Mucosa of descending colon (tissue), 3 donors: Measurements from ENCODE around the gene MBOAT7. TPM values are rescaled to one million over a fixed set of nuclear protein-coding genes. Genes with fewer than 3 reads are reported as not detected.

ENCODE experiments used
- ATAC-seq: fragments of 200-7000 bp; cut with Tn5 transposase; one replicate; pipeline ENCODE4 v1.9.1; 2020; ENCODE audit warnings: mild to moderate bottlenecking, moderate library complexity
- DNase-seq, 3 donors: peaks; one replicate each; pipeline ENCODE4 v3.0.0-alpha.2; 2020
- H3K36me3 ChIP-seq: fragments of 200-600 bp; one replicate; pipeline ENCODE4 v1.8.0; 2021; ENCODE audit warnings: low read depth, mild to moderate bottlenecking
- H3K4me1 ChIP-seq: fragments of 200-600 bp; one replicate; pipeline ENCODE4 v1.8.0; 2021; ENCODE audit warnings: low read depth, mild to moderate bottlenecking
- H3K4me3 ChIP-seq: fragments of 200-600 bp; one replicate; pipeline ENCODE4 v1.8.0; 2021; ENCODE audit warnings: mild to moderate bottlenecking
- H3K9me3 ChIP-seq: fragments of 200-600 bp; one replicate; pipeline ENCODE4 v1.8.0; 2021; ENCODE audit warnings: mild to moderate bottlenecking
- CTCF ChIP-seq: fragments of 200-600 bp; IDR thresholded peaks from one replicate; pipeline ENCODE4 v1.8.0; 2022; ENCODE audit warnings: antibody characterized with exemption, mild to moderate bottlenecking
- intact Hi-C, 2 donors: fragments of 100-400 bp; cut with DNase I in 1 of 2; cut with micrococcal nuclease in 1 of 2; formaldehyde crosslinking; loops; one replicate each; pipeline versions ENCODE4 v1.11.0 to v1.11.1; 2022; cut with DNase I, micrococcal nuclease
- total RNA-seq, 3 donors: library from RNA; stranded (reverse); fragmentation: NEBNext Ultra II Directional in 2 of 3; extraction: Animal tissue kit (Norgen Biotek cat#: 25700) in 2 of 3; gene quantifications; one replicate each; pipeline versions ENCODE4 v1.2.1 to v1.2.4, GENCODE V29; 2021 to 2023
- donor health status: DM: no; HTN: no; CAD: no; lungs with moderate emphysema.
- donor health status: DM: no; HTN: no; CAD: no.
- donor health status: DM: no; HTN: yes; CAD: no.

Gene MBOAT7
- total RNA-seq, 3 donors from 2014 or later = 79.9 to 176 (median 113) TPM

GRCh38 chr19:54128796-54129616, 60.4 kb downstream of the MBOAT7 start:
- ATAC-seq (no peak), DNase-seq (no peak)
- Histone ChIP-seq H3K4me3 (no peak overlapping the region), H3K9me3 (no peaks in the 10 kb centered on the region), H3K4me1 (no peaks in the 10 kb centered on the region), H3K36me3 (peaks cover 8% of the 10 kb centered on the region)
- intact Hi-C loops = no loop called here
- no peak for TF ChIP-seq CTCF

- peaks cover 8% of the 10 kb centered on the region for H3K36me3 ChIP-seq
- H3K4me1 ChIP-seq = no peaks in the 10 kb centered on the region
- TF ChIP-seq CTCF = no peak
- no peak for DNase-seq
- no peaks in the 10 kb centered on the region for H3K9me3 ChIP-seq
- ATAC-seq = no peak
- H3K4me3 ChIP-seq = no peak overlapping the region
- intact Hi-C loops = no loop called here
Observed at GRCh38 chr19:54128441-54128725, 61.0 kb downstream of the MBOAT7 start.

- no peak for ATAC-seq
- TF ChIP-seq CTCF = no peak
- DNase-seq = no peak
Observed at GRCh38 chr19:54127688-54128440, 61.5 kb downstream of the MBOAT7 start.

GRCh38 chr19:54125713-54126112, 63.7 kb downstream of the MBOAT7 start:
- Histone ChIP-seq H3K9me3 (no peaks in the 10 kb centered on the region), H3K4me3 (no peak overlapping the region), H3K4me1 (no peaks in the 10 kb centered on the region), H3K36me3 (peaks cover 8% of the 10 kb centered on the region)
- no peak for TF ChIP-seq CTCF
- intact Hi-C loops = no loop called here
- no peak for DNase-seq
- ATAC-seq = no peak

More at GRCh38 chr19:54127688-54128440, 61.5 kb downstream of the MBOAT7 start:
- no peaks in the 10 kb centered on the region for H3K9me3 ChIP-seq
- intact Hi-C loops = no loop called here
- peaks cover 8% of the 10 kb centered on the region for H3K36me3 ChIP-seq
- H3K4me1 ChIP-seq = no peaks in the 10 kb centered on the region
- H3K4me3 ChIP-seq = no peak overlapping the region

GRCh38 chr19:54124393-54124792, 65.0 kb downstream of the MBOAT7 start:
- Histone ChIP-seq H3K36me3 (peaks cover 8% of the 10 kb centered on the region), H3K4me1 (no peaks in the 10 kb centered on the region), H3K4me3 (no peak overlapping the region), H3K9me3 (no peaks in the 10 kb centered on the region)
- intact Hi-C loops = no loop called here
- DNase-seq (no peak), ATAC-seq (no peak)
- no peak for TF ChIP-seq CTCF
